HG03565 (cell line): ENCODE measurements around the gene CALML6.

ENCODE experiments used
- ATAC-seq: cut with Tn5 transposase; IDR thresholded peaks from one replicate; pipeline ENCODE4 v1.9.1; 2021; ENCODE audit warnings: mild to moderate bottlenecking, moderate library complexity; ENCODE audit not compliant: unreplicated experiment

CALML6 gene

GRCh38 chr1:1910651-1911331 is 4.3 kb upstream of the CALML6 start:
- no peak for ATAC-seq

GRCh38 chr1:1911350-1912041 is 3.6 kb upstream of the CALML6 start:
- ATAC-seq: no peak

DNA sequence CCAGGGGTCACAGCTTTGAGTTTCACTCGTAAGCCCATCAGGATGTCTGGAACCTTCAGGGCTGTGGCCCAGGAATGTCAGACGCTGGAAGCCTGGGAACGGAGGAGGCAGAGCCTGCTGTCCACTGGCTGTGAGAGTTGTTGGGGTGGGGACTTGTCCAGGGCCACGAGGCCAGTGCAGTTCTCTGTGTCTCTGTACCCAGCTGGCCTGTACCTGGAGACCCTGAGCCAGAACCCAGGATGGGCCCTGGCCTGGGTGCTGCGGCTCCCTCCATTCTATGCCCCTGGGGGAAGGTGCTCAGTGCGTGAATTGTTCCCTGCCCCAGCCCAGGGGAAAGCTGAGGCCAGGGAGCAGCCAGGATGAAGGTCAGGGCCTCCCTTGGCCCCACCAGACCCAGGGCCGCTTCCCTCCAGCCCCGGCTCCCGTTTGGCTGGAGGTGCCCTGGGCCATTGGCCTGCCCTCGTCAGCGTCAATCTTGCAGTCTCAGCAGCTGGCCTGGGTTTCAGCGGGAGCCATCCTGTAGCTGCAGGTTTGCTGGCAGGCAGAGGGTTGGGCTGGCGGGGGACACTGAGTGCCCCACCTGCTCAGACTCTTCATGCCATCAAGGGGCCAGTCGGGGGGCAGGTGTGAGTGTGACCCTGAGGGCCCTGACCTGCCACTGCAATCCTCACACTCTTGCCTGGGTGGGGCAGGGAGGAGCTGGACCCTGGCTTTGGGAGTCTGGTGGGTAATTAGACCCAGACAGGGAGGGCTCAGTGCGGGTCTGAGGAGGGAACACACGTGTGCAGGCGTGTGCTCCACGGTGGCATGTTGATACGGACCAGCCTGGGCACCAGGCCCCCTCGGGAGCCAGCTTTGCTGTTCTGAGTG is 724 bp upstream of the CALML6 start:
- no peak for ATAC-seq

DNA sequence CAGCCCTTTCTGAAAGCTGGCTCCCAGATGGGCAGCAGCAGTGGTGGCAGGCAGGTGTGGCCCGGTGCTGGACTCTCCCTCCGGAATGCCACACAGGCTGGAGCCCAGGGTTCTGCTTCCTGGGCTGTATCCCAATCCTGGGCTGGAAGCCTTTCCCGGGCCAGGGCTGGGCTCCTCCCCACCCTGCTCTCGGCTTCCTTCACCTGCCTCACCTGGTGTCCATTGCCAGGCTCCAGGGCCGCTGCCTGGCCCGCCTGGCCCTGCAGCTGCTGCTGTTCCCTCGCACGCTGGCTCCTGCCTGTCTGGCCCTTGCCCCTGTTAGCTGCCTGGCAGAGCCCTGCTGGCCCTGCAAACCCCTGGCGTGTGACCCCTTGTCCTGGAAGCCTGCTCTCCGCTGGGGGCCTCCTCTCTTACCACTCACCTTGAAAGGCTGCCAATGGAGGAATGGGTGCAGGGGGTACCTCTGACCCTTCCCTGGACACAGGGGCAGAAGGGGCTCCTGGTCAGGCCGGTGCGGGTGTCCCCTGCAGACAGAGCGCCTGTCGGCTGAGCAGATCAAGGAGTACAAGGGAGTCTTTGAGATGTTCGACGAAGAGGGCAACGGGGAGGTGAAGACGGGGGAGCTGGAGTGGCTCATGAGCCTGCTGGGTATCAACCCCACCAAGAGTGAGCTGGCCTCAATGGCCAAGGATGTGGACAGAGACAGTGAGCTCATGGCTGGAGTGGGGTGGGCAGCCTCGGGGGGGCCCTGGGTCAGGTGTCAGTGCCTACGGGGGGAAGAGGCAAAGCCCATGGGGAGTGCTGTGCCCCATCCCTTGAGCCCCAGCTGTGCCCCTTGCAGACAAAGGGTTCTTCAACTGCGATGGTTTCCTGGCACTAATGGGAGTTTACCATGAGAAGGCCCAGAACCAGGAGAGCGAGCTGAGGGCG is 1.1 kb downstream of the CALML6 start:
- no peak for ATAC-seq

DNA sequence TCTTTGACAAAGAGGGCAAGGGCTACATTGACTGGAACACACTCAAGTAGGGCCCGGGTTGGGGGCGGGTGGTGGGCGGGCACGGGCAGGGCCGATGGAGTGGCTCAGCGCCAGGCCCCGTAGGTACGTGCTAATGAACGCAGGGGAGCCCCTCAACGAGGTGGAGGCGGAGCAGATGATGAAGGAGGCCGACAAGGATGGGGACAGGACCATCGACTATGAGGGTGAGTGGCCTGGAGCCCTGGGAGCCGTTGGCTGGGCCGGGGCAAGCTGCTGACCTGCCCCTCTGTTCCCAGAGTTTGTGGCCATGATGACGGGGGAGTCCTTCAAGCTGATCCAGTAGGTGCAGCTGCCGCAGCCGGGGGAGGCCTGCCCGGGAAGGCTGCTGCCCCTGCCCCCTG is 1.8 kb downstream of the CALML6 start:
- ATAC-seq: no peak

- ATAC-seq: no peak
These were observed 2.4 kb downstream of the CALML6 start for GRCh38 chr1:1917304-1917976.

- ATAC-seq: no peak
These were observed 3.2 kb downstream of the CALML6 start for GRCh38 chr1:1917995-1918900.

- peak; percentile 15 for ATAC-seq
These were observed 3.8 kb downstream of the CALML6 start, which contains the start of gene TMEM52 for GRCh38 chr1:1918901-1919303. TSS of gene TMEM52 (minus strand) at chr1:1919279. CDS start at chr1:1919265, 14 bp downstream.

DNA sequence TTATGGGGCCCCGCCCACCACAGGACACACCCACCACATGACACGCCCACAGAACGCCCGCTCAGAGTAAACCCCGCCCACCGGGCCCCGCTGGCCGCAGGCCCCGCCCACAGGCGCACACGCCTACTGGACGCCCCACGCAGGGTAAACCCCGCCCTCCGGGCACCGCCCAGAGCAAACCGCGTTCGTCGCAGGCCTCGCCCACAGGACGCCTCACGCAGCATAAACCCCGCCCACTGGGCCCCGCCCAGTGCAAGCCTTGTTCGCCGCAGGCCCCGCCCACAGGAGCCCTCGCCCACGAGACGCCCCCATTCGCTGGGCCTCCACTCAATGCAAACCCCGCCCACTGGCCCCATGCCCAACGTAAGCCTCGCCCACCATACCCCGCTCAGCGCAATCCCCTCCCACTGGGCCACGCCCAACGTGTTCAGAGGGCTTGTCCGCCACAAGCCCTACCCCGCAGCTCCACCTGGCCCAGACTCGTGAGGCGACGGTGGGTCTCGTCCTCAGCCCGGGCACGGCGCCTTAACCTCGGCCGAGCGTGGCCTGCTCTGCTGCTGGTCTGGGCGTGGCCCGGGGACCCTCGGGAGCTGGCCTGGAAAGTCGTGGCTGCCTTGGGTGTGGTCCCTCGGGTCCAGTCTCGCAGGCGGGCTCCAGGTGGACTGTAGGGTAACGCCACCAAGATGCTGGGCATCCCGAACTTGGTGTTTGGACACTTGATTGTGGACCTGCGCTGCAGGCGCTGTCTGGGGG is 4.4 kb downstream of the CALML6 start:
- ATAC-seq: peak; percentile 79

DNA sequence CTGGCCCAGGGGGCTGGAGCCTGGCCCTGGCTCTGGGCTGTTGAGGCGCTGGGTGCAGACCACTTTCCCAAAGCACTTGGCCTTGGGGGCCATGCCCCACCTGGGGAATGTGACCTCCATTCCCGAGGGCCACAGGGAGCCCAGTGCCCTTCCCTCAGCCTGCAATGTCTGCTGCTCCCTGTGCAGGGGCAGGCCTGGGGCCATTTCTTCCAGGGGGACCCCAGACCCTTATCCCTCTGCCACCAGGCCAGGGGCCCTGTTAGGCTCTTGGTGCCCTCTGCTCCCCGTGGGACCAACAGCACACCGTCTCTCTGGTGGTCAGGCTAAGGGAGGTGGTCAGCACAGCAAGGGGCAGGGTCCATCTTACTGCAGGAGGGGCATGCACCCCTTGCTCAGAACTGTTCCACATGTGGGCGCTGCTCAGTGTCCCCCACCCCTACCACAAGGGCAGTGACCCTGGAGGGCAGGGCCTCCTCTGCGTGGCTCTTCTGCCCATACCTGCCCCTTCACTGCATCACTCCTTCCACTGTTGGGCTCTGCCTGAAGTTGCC is 5.1 kb downstream of the CALML6 start:
- ATAC-seq: no peak

DNA sequence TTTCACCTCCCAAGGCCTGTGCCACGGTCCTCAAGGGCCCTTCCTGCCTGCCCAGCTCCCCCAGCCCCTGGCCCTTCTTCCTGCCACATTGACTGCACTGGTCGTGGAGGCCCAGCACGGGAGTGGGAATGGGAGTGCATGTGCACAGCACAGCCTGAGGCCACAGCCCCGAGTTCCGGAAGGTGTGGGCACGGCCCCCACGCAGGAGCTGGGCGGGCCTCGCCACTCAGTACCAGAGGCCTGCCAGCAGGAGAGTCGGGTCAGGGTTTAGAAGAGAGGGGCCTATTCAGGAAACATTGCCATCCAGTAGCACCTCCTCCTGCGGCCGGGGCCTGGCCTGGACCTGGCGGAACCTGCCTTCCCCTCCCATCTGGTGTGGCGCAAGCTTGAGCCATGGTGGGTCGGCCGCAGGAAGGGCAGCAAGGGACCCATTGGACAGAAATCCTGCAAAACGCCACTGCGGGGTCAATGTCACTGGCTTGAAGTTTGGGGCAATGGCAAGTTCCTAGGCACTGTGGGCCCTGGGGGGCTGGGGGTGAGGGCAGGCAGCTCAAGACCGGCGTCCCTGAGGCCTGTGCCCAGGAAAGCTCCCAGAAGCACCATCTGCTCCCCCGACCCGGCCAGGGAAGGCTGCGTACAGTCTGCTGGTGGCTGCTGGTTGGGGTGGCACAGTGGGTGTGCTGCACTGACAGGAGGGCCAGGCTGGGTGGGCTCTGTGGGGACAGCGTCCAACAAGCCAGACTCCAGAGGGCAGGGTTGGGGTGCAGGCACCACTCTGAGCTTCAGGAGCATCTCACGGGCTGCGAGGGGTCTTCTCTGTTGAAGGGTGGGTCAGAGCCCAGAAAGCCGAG is 5.8 kb downstream of the CALML6 start:
- no peak for ATAC-seq

DNA sequence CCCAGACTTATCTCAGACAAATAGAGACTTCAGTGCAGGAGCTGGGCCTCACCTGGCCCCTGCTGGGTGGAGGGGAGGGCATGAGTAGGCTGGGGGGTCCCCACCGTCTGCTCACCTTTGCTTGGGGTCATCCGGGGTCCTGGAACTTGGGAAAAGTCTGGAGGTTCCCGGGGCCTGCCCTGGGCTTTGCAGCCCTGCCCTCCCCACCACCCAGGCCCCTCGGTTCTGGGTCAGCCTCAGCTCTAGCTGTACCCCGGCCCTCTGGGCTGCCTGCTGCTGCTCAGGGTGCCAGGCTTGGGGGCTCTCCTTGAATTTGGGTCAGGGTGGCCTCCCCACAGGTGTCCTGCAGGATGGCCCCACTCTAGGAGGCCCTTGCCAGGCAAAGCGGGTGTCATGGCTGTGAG is 6.4 kb downstream of the CALML6 start:
- ATAC-seq: no peak

GRCh38 chr1:1921901-1922701 is 7.0 kb downstream of the CALML6 start:
- ATAC-seq: no peak

GRCh38 chr1:1922702-1922955 is 7.6 kb downstream of the CALML6 start:
- ATAC-seq: no peak

GRCh38 chr1:1922956-1923833 is 8.1 kb downstream of the CALML6 start:
- no peak for ATAC-seq

- no peak for ATAC-seq
These were observed 9.3 kb downstream of the CALML6 start for GRCh38 chr1:1924386-1924785.
